Hepatocyte (in vitro differentiated cells): ENCODE measurements around the gene IFI30. TPM values are rescaled to one million over a fixed set of nuclear protein-coding genes. Genes with fewer than 3 reads are reported as not detected.
A peak's percentile ranks its signal among the peaks of the same experiment; 100 is the strongest.

ENCODE experiments used
- DNase-seq: peaks from one replicate; pipeline ENCODE4 v3.0.0-alpha.2; 2016; ENCODE audit warnings: low spot score
- H2AFZ ChIP-seq: fragments of 200-600 bp; sonication (generic); 2 replicates; pipeline ENCODE4 v1.6.0; 2016; ENCODE audit warnings: antibody characterized with exemption, mild to moderate bottlenecking
- H3K27ac ChIP-seq: fragments of 200-600 bp; sonication (generic); 2 replicates; pipeline ENCODE4 v1.5.1; 2016; ENCODE audit warnings: mild to moderate bottlenecking
- H3K27me3 ChIP-seq: fragments of 200-600 bp; sonication (generic); 2 replicates; pipeline ENCODE4 v1.6.1; 2016
- H3K36me3 ChIP-seq: fragments of 200-600 bp; sonication (generic); replicated peaks from 2 replicates; pipeline ENCODE4 v1.5.1; 2016; ENCODE audit warnings: low read depth; ENCODE audit not compliant: insufficient read depth
- H3K4me1 ChIP-seq: fragments of 200-600 bp; sonication (generic); 2 replicates; pipeline ENCODE4 v1.5.1; 2016; ENCODE audit warnings: mild to moderate bottlenecking, moderate library complexity; ENCODE audit not compliant: insufficient read depth
- H3K4me2 ChIP-seq: fragments of 200-600 bp; sonication (generic); 2 replicates; pipeline ENCODE4 v1.6.0; 2016
- H3K4me3 ChIP-seq: fragments of 200-600 bp; sonication (generic); 2 replicates; pipeline ENCODE4 v1.5.1; 2016; ENCODE audit warnings: mild to moderate bottlenecking
- H3K79me2 ChIP-seq: fragments of 200-600 bp; sonication (generic); 2 replicates; pipeline ENCODE4 v1.6.0; 2017; ENCODE audit warnings: mild to moderate bottlenecking
- H3K9me2 ChIP-seq: fragments of 200-600 bp; sonication (generic); replicated peaks from 2 replicates; pipeline ENCODE4 v1.6.0; 2017; ENCODE audit warnings: mild to moderate bottlenecking; ENCODE audit not compliant: insufficient read depth
- H3K9me3 ChIP-seq: fragments of 200-600 bp; sonication (generic); 2 replicates; pipeline ENCODE4 v1.5.1; 2016; ENCODE audit warnings: low read depth, mild to moderate bottlenecking
- H4K20me1 ChIP-seq: fragments of 200-600 bp; sonication (generic); 2 replicates; pipeline ENCODE4 v1.6.0; 2016; ENCODE audit warnings: mild to moderate bottlenecking; ENCODE audit not compliant: insufficient read depth, poor library complexity, severe bottlenecking
- EZH2 ChIP-seq: fragments of 200-600 bp; sonication (generic); IDR thresholded peaks from 2 replicates; pipeline ENCODE4 v1.6.1; 2016; ENCODE audit warnings: antibody characterized with exemption, mild to moderate bottlenecking, borderline replicate concordance
- EZH2phosphoT487 ChIP-seq: fragments of 200-600 bp; sonication (generic); IDR thresholded peaks from one replicate; pipeline ENCODE4 v1.6.1; 2018; ENCODE audit warnings: antibody characterized with exemption, mild to moderate bottlenecking, low read depth, moderate library complexity; ENCODE audit not compliant: unreplicated experiment, severe bottlenecking
- WGBS: methylation state at CpG from one replicate; pipeline ENCODE4 v1.1.6; 2016; ENCODE audit warnings: low lambda C conversion rate; ENCODE audit errors: missing lambda C conversion rate; 5-methylcytosine and 5-hydroxymethylcytosine counted together
- polyA plus RNA-seq: library from polyadenylated mRNA; unstranded; fragments of >200 nt; fragmentation: Nextera tagmentation; extraction: Ambion mirVana; gene quantifications from 2 replicates; pipeline ENCODE4 v1.2.1, GENCODE V29; 2016
- total RNA-seq: library from RNA; depleted of rRNA; stranded (reverse); fragments of >200 nt; gene quantifications from 2 replicates; pipeline ENCODE4 v1.2.3, GENCODE V29; 2014
- TF ChIP-seq, protein P1 (sequence below): fragments of 200-600 bp; sonication (generic); IDR thresholded peaks from 2 replicates; pipeline ENCODE4 v1.5.1; 2016; ENCODE audit warnings: antibody characterized with exemption, mild to moderate bottlenecking; ENCODE audit not compliant: poor library complexity

The IFI30 gene
- total and polyA plus RNA-seq, 2 experiments from 2014 or later = 95.7 to 170 TPM

DNA sequence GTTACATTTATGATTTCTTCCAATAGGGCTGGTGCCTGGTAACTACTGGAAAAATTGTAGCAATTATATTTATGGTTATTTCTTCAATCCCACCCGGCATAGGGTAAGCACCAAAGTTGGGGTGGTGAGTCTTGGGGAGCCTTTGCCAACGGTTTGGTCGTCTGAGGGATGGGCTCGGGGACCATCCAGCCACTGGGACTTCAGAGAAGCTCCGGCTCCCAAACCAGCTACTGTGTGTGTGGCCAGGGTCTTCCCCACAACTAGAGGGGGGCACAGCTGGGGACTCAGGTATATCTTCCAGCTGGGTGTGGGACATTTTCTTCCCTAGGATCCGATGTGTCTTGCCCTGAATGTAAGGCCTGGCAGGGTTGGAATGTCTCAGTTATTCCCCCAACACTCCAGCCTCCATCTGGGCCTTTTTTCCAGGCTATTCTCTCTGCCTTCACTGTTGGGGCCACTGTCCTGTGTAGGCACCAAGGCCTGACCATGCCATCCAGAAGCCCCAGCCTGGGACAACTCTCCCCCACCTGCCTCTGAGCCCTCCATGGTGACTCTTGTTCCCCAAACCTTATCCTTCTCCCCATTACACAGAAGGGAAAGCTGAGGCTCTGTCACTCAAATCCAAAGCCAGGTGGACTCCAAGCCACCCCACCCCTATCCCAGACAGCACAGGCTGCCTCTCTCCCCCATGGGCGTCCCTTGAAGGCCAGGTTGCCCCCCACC, 1.1 kb upstream of the IFI30 start:
- Histone ChIP-seq H2AFZ (no peak overlapping the region), H3K4me2 (no peak overlapping the region), H3K9me3 (no peaks in the 10 kb centered on the region), H4K20me1 (no peaks in the 10 kb centered on the region), H3K36me3 (no peaks in the 10 kb centered on the region), H3K27ac (peak overlapping the region; percentile 31), H3K4me1 (peaks cover 6% of the 10 kb centered on the region), H3K4me3 (no peak overlapping the region), H3K9me2 (no peaks in the 10 kb centered on the region), H3K27me3 (no peaks in the 10 kb centered on the region), H3K79me2 (no peaks in the 10 kb centered on the region)
- DNase-seq = no peak
- WGBS = 91% methylated on average over 6 of the region's 7 CpGs
- TF ChIP-seq EZH2 (no peak), EZH2phosphoT487 (no peak)
- TF ChIP-seq, protein P1, sequence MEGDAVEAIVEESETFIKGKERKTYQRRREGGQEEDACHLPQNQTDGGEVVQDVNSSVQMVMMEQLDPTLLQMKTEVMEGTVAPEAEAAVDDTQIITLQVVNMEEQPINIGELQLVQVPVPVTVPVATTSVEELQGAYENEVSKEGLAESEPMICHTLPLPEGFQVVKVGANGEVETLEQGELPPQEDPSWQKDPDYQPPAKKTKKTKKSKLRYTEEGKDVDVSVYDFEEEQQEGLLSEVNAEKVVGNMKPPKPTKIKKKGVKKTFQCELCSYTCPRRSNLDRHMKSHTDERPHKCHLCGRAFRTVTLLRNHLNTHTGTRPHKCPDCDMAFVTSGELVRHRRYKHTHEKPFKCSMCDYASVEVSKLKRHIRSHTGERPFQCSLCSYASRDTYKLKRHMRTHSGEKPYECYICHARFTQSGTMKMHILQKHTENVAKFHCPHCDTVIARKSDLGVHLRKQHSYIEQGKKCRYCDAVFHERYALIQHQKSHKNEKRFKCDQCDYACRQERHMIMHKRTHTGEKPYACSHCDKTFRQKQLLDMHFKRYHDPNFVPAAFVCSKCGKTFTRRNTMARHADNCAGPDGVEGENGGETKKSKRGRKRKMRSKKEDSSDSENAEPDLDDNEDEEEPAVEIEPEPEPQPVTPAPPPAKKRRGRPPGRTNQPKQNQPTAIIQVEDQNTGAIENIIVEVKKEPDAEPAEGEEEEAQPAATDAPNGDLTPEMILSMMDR = no peak

DNA sequence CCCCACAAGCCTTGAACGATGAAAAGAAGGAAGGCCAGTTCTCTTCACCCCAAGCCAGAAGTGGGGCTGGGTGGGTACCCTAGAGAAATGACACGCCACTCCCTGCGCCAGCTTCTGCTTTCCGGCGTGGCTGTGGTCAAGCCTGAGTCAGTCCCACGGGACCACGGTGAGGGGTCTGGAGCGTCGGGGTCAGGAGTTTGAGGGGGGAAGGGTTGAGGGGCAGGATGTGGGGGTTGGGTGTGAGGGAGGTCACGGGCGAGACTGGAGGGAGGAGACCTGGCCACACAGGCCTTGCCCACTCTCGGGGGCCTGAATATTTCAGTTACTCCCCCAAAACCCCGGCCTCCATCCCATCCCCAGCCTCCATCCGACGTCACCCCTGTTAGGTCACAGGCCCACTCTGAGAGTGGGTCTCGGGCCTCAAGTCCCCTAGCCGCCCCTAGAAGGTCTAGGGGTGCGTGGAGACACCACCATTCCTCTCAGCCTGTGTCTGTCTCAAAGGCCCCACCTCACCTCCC, 500 bp upstream of the IFI30 start:
- peak overlapping the region; percentile 88 for H3K4me2 ChIP-seq
- H3K27me3 ChIP-seq = no peaks in the 10 kb centered on the region
- H3K4me3 ChIP-seq = no peak overlapping the region
- peaks cover 6% of the 10 kb centered on the region for H3K4me1 ChIP-seq
- H3K9me3 ChIP-seq = no peaks in the 10 kb centered on the region
- DNase-seq = no peak
- TF ChIP-seq EZH2 (no peak), EZH2phosphoT487 (no peak)
- TF ChIP-seq, protein P1 = no peak
- WGBS = 80% methylated on average over 12 of the region's 18 CpGs
- H2AFZ ChIP-seq = no peak overlapping the region
- no peaks in the 10 kb centered on the region for H3K9me2 ChIP-seq
- no peaks in the 10 kb centered on the region for H4K20me1 ChIP-seq
- H3K79me2 ChIP-seq = no peaks in the 10 kb centered on the region
- peak overlapping the region; percentile 31 for H3K27ac ChIP-seq
- H3K36me3 ChIP-seq = no peaks in the 10 kb centered on the region

DNA sequence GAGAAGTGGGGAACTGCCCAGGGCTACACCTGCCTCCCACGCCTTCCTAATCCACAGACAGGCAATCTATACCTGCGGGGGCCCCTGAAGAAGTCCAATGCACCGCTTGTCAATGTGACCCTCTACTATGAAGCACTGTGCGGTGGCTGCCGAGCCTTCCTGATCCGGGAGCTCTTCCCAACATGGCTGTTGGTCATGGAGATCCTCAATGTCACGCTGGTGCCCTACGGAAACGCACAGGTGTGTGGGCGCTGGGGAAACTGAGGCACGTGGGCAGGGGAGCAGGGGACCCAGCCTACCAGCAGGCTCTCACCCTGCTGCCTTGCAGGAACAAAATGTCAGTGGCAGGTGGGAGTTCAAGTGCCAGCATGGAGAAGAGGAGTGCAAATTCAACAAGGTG, 1.4 kb downstream of the IFI30 start:
- H3K4me1 ChIP-seq = peaks cover 6% of the 10 kb centered on the region
- H3K79me2 ChIP-seq = no peaks in the 10 kb centered on the region
- H4K20me1 ChIP-seq = no peaks in the 10 kb centered on the region
- H3K4me2 ChIP-seq = peak overlapping the region; percentile 88
- H3K9me2 ChIP-seq = no peaks in the 10 kb centered on the region
- H3K27ac ChIP-seq = no peak overlapping the region
- 97% methylated on average over 11 of the region's 11 CpGs for WGBS
- no peak for DNase-seq
- no peak overlapping the region for H3K4me3 ChIP-seq
- no peak for TF ChIP-seq EZH2
- H3K9me3 ChIP-seq = no peaks in the 10 kb centered on the region
- H3K36me3 ChIP-seq = no peaks in the 10 kb centered on the region
- H2AFZ ChIP-seq = no peak overlapping the region
- no peaks in the 10 kb centered on the region for H3K27me3 ChIP-seq
